GM18517 (cell line): ENCODE data around the gene ZNF644.
A peak's percentile ranks its signal among the peaks of the same experiment; 100 is the strongest.

Source experiments
- ATAC-seq: cut with Tn5 transposase; IDR thresholded peaks from one replicate; pipeline ENCODE4 v1.9.1; 2021; ENCODE audit warnings: mild to moderate bottlenecking, moderate library complexity; ENCODE audit not compliant: unreplicated experiment

ZNF644 gene

GRCh38 chr1:90989302-90989701, 32.5 kb downstream of the ZNF644 start:
- ATAC-seq, result no peak

- ATAC-seq, result no peak
Observed at GRCh38 chr1:90987841-90988240, 34.0 kb downstream of the ZNF644 start.

- no peak for ATAC-seq
Observed at GRCh38 chr1:90986953-90987352, 34.9 kb downstream of the ZNF644 start.

- no peak for ATAC-seq
Observed at GRCh38 chr1:90977522-90977921, 44.3 kb downstream of the ZNF644 start.

DNA sequence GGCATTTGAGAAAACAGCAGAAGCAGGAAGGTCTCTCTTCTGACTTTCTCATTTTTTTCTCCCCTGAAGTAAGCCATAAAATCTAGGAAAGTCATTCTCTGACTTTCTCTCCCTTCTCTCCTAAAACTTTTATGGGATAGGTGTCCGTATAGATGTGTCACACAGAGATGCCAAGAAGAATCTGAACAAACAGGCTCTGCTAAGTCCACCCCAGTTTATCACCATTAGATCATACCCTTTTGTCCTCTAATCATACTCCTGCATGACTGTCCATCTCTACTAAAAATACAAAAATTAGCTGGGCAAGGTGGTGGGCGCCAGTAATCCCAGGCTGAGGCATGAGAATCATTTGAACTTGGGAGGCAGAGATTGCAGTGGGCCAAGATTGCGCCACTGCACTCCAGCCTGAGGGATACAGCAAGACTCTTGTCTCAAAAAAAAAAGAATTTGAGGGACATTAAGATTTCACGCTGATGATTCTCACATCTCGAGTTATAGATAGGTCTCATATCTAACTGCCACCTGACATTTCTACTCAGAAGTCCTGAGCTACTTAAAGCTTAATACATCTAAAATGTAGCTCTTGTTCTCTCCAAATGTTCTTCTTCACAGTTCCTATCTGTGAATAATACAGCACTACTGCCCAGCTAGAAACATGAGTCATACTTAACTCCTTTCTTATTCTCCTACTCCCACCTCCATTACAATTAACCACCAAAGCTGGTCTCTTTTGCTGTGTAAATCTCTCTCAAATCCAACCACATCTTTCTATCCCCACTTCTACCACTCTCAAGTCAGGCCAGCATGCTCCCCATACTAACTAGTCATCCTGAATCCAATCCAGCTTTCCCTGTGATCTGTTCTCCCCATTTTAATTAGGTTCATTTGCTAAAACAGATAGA, 47.7 kb downstream of the ZNF644 start:
- no peak for ATAC-seq

DNA sequence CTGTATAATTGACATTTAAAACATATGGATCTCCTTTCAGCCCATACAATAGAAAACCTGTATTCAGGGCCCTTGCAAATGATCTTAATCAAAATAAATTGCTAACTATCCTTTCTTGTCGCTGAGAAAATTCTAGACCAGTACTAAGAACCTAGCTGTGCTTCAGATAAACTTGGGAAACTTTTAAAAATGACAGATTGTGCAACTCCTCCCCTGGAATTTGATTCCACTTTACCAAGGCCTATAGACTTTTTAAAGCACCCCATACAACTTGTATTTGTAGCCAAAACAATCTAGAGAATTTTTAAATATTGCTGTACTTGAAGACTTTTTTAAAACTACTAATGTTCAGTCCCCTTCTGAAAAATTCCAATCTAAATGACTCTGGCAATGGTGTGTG, 51.6 kb downstream of the ZNF644 start:
- ATAC-seq, result no peak

DNA sequence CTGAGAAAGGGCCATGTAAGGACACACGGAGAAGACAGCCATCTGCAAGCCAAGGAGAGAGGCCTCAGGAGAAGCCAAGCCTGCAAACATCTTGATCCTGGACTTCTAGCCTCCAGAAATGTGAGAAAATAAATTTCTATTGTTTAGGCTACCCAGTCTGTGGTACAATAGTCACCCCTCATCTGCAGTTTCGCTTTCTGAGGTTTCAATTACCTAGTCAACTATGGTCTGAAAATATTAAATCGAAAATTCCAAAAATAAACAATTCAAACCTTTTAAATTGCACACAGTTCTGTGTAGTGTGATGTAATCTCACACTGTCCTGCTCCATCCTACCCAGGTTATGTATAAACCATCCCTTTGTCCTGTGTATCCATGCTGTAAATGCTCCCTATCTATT, 52.6 kb downstream of the ZNF644 start:
- ATAC-seq, result no peak

- peak; percentile 59 for ATAC-seq
Observed at GRCh38 chr1:90964444-90965035, 57.3 kb downstream of the ZNF644 start.

GRCh38 chr1:90963651-90964050, 58.2 kb downstream of the ZNF644 start:
- no peak for ATAC-seq

- no peak for ATAC-seq
Observed at GRCh38 chr1:90963236-90963635, 58.6 kb downstream of the ZNF644 start.

GRCh38 chr1:90959352-90960206, 62.3 kb downstream of the ZNF644 start:
- ATAC-seq, result peak; percentile 51

GRCh38 chr1:90957497-90957896, 64.3 kb downstream of the ZNF644 start:
- no peak for ATAC-seq

GRCh38 chr1:90955769-90956168, 66.1 kb downstream of the ZNF644 start:
- no peak for ATAC-seq

DNA sequence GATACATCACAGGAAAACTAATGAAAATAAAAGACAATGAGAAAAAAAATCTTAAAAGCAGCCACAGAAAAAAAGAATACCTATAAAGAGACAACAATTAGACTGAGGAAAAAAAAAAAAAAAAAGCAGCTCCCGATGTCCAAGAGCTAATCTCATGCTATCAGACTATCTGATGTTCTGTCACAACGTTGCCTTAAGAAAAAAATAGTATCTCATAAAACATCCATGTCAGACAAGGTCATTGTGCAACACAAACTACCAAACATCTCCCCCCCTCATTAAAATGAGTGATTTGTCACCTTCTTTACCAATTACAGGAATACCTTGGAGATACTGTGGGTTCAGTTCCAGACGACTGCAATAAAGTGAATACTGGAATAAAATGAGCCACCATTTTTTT, 68.9 kb downstream of the ZNF644 start:
- ATAC-seq, result no peak

- no peak for ATAC-seq
Observed at GRCh38 chr1:90951009-90951408, 70.8 kb downstream of the ZNF644 start.

- no peak for ATAC-seq
Observed at GRCh38 chr1:90948301-90948700, 73.5 kb downstream of the ZNF644 start.

GRCh38 chr1:90946630-90947029, 75.2 kb downstream of the ZNF644 start:
- ATAC-seq, result no peak

DNA sequence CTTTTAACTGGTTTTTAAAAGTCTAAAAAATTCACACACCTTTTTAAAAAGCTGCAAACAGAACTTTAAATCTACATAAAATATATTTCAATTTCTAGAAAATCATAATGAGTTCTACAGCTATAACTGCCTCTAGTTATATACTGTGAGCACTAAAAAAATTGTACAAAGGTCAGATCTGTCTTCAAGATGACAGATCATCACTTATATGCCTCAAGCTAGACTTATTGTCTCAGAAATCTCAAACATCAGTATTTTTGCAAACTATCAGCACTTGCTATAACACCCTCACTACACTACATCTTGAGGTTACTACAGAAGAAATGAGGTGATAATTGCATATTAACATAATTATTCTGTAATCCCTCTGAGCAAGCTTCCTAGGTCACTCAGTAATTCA, 76.5 kb downstream of the ZNF644 start:
- ATAC-seq, result no peak

- no peak for ATAC-seq
Observed at GRCh38 chr1:90943966-90944365, 77.9 kb downstream of the ZNF644 start.

GRCh38 chr1:90940746-90941145, 81.1 kb downstream of the ZNF644 start:
- no peak for ATAC-seq

- ATAC-seq, result no peak
Observed at GRCh38 chr1:90936731-90937130, 85.1 kb downstream of the ZNF644 start.

GRCh38 chr1:90936061-90936460, 85.8 kb downstream of the ZNF644 start:
- ATAC-seq, result no peak
